K562 (cell line): ENCODE results near the gene PPP1R9A. TPM values are rescaled to one million over a fixed set of nuclear protein-coding genes. Genes with fewer than 3 reads are reported as not detected.
A peak's percentile ranks its signal among the peaks of the same experiment; 100 is the strongest.

ENCODE experiments used
- ASH1L ChIP-seq: fragments of 450-650 bp; IDR thresholded peaks from 2 replicates; pipeline ENCODE4 v1.6.1; 2018; ENCODE audit warnings: borderline replicate concordance, mild to moderate bottlenecking, low read depth; ENCODE audit not compliant: partially characterized antibody
- KDM5B ChIP-seq: fragments of 200-600 bp; sonication (generic); IDR thresholded peaks from 2 replicates; pipeline ENCODE4 v1.6.1; 2012; ENCODE audit warnings: low read depth, mild to moderate bottlenecking, moderate library complexity, low read length, control low read depth, inconsistent platforms; ENCODE audit not compliant: insufficient replicate concordance
- PCBP1 ChIP-seq: fragments of 200-400 bp; formaldehyde crosslinking; IDR thresholded peaks from 2 replicates; pipeline ENCODE4 v1.6.1; 2018; ENCODE audit warnings: mild to moderate bottlenecking, low read depth, low read length; ENCODE audit not compliant: poor library complexity, severe bottlenecking
- RAD21 ChIP-seq, 2 experiments: fragments of 250-450 bp in 1 of 2; fragments of 450-650 bp in 1 of 2; sonication (Bioruptor Pico) in 1 of 2; formaldehyde crosslinking in 1 of 2; IDR thresholded peaks in 1 of 2; conservative IDR thresholded peaks in 1 of 2; 2 replicates each; pipeline versions ENCODE4 v1.4.0 to v1.8.0; 2020 to 2022; ENCODE audit warnings: mild to moderate bottlenecking in 2 of 2, moderate library complexity in 1 of 2
- REST ChIP-seq, 2 experiments: fragments of 450-650 bp; formaldehyde crosslinking in 1 of 2; IDR thresholded peaks; 2 replicates each; pipeline versions ENCODE4 v1.4.0 to v1.6.1; 2014 to 2020; ENCODE audit warnings: mild to moderate bottlenecking in 2 of 2, borderline replicate concordance in 1 of 2, low read depth in 1 of 2
- SFPQ ChIP-seq: fragments of 200-400 bp; formaldehyde crosslinking; IDR thresholded peaks from 2 replicates; pipeline ENCODE4 v1.6.1; 2017; ENCODE audit warnings: mild to moderate bottlenecking, low read depth, low read length, moderate library complexity
- TAF1 ChIP-seq: IDR thresholded peaks from 2 replicates; pipeline ENCODE4 v1.6.1; 2011; ENCODE audit warnings: mild to moderate bottlenecking, low read length, moderate library complexity; ENCODE audit not compliant: insufficient read depth, control insufficient read depth, severe bottlenecking; ENCODE audit errors: extremely low read depth
- UBTF ChIP-seq, 2 experiments: IDR thresholded peaks; 2 replicates each; pipeline ENCODE4 v1.6.1; 2012; ENCODE audit warnings: improper control_type of control experiment in 2 of 2, low read depth in 2 of 2, low read length in 2 of 2, borderline replicate concordance in 1 of 2
- polyA plus RNA-seq, 8 experiments: library from polyadenylated mRNA; depleted of rRNA in 4 of 8; stranded (reverse) in 5 of 8; unstranded in 3 of 8; fragments of >200 nt; fragmentation: Nextera tagmentation in 2 of 8; fragmentation: Illumina TruSeq in 1 of 8; extraction: Ambion mirVana in 2 of 8; extraction: Trizol in 1 of 8; gene quantifications; 2 replicates each; pipeline versions ENCODE4 v1.2.1 to v1.2.3, GENCODE V29; 2011 to 2014; ENCODE audit warnings: inconsistent platforms in 1 of 8, missing spikeins in 1 of 8
- total RNA-seq, 7 experiments: library from RNA; depleted of rRNA in 6 of 7; stranded (reverse); fragments of >200 nt in 6 of 7; fragmentation: Illumina TruSeq in 2 of 7; extraction: Trizol in 2 of 7; gene quantifications; 2 replicates each; pipeline versions ENCODE4 v1.2.1 to v1.2.3, GENCODE V29; 2011 to 2021; ENCODE audit warnings: low replicate concordance in 1 of 7

Gene PPP1R9A
- total and polyA plus RNA-seq, 9 of the 15 experiments (the other 6 are each of a cell fraction or from before 2014, with no cell fraction given), result 0.24 TPM; not detected in 8

- TF ChIP-seq UBTF (IDR thresholded peaks at IDR 0.05; ENCODE audit: borderline replicate concordance in 1 of 2, low read depth in 2 of 2, low read length in 2 of 2) (no peak), PCBP1 (no peak), REST (IDR thresholded peaks at IDR 0.05; ENCODE audit: borderline replicate concordance) (peak; percentile 32; the same call in 1 of the 2 replicates), REST (CRISPR knock-in tag; IDR thresholded peaks at IDR 0.05; ENCODE audit: low read depth) (no peak), SFPQ (no peak), KDM5B (no peak), ASH1L (no peak), TAF1 (no peak), RAD21 (CRISPR knock-in tag; conservative IDR thresholded peaks at IDR 0.05 in 1 of 2, IDR thresholded peaks at IDR 0.05 in 1 of 2) (peak; percentile 39 to 67; a peak in 2 of 4 replicates)
Measured at GRCh38 chr7:95246831-95247370, 339.5 kb downstream of the PPP1R9A start (continued).
